HG03025 (cell line): ENCODE data around the gene UGGT1.

Experiments
- ATAC-seq: cut with Tn5 transposase; IDR thresholded peaks from one replicate; pipeline ENCODE4 v1.9.1; 2021; ENCODE audit warnings: mild to moderate bottlenecking, moderate library complexity; ENCODE audit not compliant: unreplicated experiment, low FRiP score

UGGT1 gene

GRCh38 chr2:128214866-128215460, 124.0 kb downstream of the UGGT1 start:
- no peak for ATAC-seq

DNA sequence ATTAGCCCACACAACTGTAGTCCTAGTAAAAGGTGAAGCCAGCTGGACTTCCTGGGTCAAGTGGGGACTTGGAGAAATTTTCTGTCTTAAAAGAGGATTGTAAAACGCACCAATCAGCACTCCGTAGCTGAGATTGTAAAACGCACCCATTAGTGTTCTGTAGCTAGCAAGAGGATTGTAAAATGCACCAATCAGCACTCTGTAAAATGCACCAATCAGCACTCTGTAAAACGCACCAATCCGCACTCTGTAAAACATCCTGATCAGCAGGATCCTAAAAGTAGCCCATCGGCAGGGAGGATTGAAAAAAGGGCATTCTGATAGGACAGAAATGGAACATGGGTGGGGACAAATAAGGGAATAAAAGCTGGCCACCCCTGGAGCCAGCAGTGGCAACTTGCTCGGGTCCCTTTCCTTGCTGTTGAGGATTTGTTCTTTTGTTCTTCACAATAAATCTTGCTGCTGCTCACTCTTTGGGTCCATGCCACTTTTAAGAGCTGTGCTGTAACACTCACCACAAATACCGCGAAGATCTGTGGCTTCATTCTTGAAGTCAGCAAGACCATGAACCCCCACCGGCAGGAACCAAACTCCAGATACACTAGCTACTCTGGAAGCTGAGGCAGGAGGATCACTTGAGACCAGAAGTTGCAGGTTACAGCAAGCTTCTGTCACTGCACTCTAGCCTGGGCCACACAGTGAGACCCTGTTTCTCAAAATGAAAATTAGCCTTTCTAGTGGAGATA, 125.1 kb downstream of the UGGT1 start:
- no peak for ATAC-seq

GRCh38 chr2:128217671-128218070, 126.7 kb downstream of the UGGT1 start:
- no peak for ATAC-seq

- no peak for ATAC-seq
Observed at GRCh38 chr2:128219891-128220290, 128.9 kb downstream of the UGGT1 start.

GRCh38 chr2:128227862-128228261, 136.9 kb downstream of the UGGT1 start:
- no peak for ATAC-seq

GRCh38 chr2:128228894-128229293, 137.9 kb downstream of the UGGT1 start:
- ATAC-seq = no peak

GRCh38 chr2:128232965-128233789, 142.2 kb downstream of the UGGT1 start:
- peak; percentile 93 for ATAC-seq

DNA sequence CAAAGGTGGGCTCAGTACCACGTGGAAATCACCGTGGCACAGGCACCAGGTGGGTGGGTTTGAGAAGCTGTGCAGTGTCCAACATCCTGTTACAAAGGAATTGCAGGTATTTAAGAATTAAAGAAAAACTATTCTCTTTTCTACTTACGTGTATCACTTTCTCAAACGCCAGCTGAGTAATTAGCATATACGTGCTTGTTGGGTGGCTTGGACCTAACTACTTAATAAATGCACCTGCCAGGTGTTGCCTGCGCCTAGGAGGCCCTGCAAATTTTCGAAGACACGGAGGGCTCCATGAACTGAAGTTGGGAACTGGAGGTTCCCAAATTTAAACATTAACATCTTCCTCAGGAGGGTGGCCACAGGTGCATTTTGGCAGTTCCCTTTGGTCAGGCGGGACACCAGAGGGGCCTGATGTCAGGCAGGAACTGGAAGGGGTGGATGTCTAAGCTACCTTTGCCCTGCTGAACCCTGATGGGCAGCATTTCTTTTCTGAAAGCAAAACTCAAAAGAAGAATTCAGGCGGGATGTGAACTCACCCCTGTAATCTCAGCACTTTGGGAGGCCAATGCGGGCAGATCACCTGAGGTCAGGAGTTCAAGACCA, 142.9 kb downstream of the UGGT1 start:
- no peak for ATAC-seq

DNA sequence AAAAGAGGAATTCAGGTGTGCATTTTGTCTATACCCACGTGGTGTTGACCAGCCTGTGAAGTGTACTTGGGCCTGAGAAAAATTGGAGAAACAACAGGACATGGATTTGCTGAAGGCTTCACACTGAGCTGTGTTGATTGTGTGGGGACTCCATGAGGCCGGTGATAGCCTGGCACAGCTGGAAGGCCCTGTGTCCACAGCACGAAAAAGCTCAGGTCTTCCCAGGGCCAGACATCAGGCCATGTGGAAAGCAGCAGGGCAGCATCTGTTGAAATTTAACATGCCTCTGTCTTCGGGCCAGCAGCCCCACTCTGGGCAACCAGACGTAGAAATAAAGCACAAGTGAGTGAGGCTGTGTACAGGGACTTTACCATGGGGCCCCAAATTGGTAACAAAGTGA, 143.6 kb downstream of the UGGT1 start:
- ATAC-seq = no peak

DNA sequence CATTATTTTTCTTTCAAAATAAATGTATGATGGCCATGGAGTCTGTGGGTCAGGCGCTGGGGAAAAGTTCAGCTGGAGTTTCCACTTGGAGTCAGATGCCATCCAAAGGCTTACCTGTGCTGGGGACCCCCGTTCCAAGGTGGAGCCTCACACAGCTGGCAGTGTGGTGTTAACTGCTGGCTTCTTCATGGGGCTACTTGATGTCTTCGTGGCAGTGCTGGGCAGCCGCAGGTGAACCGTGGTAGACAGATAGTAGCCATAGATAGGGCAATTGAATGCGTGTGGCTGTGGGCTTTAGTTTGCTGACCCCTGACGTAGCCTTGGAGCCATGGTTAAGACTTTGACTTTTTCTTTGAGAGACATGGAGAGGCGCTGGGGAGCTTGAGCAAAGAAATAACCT, 144.6 kb downstream of the UGGT1 start:
- no peak for ATAC-seq

DNA sequence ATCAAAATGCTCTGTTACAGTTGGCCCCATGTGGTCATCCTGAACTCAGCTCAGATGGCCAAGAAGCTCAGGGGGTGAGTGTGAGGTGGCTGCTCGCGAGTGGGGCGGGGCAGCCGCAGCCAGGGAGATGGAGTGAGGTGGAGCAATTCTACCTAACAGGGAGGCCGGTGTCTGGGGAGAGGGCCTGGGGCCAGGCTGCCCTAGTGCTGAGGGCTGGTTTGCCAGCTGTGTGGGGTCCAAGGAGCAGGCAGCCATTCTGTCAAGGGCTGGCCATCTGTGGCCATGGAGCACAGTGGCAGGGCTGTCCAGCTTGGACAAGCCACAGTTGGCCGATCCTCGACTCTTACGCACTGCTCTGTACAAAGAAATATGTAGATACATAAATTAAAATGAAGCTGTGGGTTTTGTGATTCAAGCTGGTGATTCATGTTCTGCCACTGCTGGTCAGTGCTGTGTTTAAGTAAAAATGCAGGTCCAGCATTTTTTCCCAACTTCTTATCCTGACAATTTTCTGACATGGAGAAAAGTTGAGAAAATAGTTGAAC, 145.6 kb downstream of the UGGT1 start:
- no peak for ATAC-seq

DNA sequence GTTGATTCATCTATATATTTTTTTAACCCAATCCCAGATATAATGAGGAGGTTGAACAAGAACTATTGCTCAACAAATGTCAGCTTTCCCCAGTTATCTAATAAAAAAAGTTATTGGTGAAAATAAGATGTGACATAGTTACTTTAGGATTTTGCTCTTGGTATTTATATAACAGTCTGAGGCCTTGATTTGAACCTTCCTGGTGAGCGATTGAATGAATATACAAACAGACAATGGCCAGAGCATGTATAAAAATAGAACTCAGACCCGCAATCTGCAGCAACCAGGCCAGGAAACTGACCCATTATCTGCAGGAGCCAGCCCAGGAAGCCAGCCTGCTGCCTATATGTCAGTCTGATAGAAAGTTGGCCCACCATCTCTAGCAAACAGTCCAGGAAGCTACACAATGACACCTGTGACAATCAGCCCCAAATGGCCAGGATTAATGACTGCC, 146.1 kb downstream of the UGGT1 start:
- no peak for ATAC-seq

GRCh38 chr2:128237911-128238697, 147.1 kb downstream of the UGGT1 start:
- no peak for ATAC-seq

DNA sequence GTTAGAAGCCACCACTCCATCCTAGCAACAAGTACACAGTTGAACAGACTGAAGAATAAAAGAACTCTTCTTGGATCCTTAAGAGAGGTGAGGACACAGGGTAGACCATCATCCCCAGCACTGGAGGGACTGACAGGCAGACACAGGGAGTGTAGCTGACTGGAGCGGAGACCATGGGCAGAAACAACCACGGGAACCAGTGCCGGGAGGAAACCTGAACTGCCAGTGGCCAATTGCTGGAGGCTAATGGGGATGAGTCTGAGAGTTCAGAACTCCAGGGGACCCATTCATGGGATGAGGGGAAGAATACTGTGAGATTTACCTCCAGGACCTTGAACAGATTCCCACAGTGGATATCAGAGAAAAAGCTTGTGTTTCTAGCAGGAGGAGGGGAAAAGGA, 150.9 kb downstream of the UGGT1 start:
- ATAC-seq = no peak
